A549 (cell line): Measurements from ENCODE around the gene LIPE.

Experiments
- CEBPB ChIP-seq, 2 experiments: fragments of >200 bp in 1 of 2; sonication (Bioruptor Twin) in 1 of 2; formaldehyde crosslinking in 1 of 2; IDR thresholded peaks; 2 replicates each; pipeline ENCODE4 v1.6.1; 2012 to 2016
- CTCF ChIP-seq: fragments of >200 bp; sonication (Bioruptor Twin); formaldehyde crosslinking; IDR thresholded peaks from 3 replicates; pipeline ENCODE4 v1.5.1; 2016
- EP300 ChIP-seq, 2 experiments: fragments of >200 bp; sonication (Bioruptor Twin); formaldehyde crosslinking; IDR thresholded peaks; 2 replicates in 1 of 2; 3 replicates in 1 of 2; pipeline ENCODE4 v1.6.1; 2016 to 2017
- HEYL ChIP-seq: fragments of 250-450 bp; sonication (Bioruptor Pico); IDR thresholded peaks from 2 replicates; pipeline ENCODE4 v1.8.0; 2021; ENCODE audit warnings: mild to moderate bottlenecking, moderate library complexity
- JUN ChIP-seq, 2 experiments: fragments of >200 bp; sonication (Bioruptor Twin); formaldehyde crosslinking; IDR thresholded peaks; 2 replicates in 1 of 2; 3 replicates in 1 of 2; pipeline ENCODE4 v1.6.1; 2016 to 2017
- PHF8 ChIP-seq: fragments of 200-600 bp; sonication (generic); IDR thresholded peaks from 2 replicates; pipeline ENCODE4 v1.6.1; 2016; ENCODE audit warnings: low read depth, mild to moderate bottlenecking, antibody characterized with exemption, moderate library complexity, borderline replicate concordance
- POLR2A ChIP-seq: IDR thresholded peaks from 2 replicates; pipeline ENCODE4 v1.6.1; 2012; ENCODE audit warnings: mild to moderate bottlenecking, low read length
- POLR2AphosphoS2 ChIP-seq: conservative IDR thresholded peaks from 2 replicates; pipeline ENCODE4 v1.6.1; 2012; ENCODE audit warnings: low read length, improper control_type of control experiment, inconsistent platforms
- REST ChIP-seq: fragments of 200-600 bp; sonication (generic); IDR thresholded peaks from 2 replicates; pipeline ENCODE4 v1.6.1; 2016; ENCODE audit warnings: antibody characterized with exemption, mild to moderate bottlenecking, moderate library complexity
- RNF2 ChIP-seq: fragments of 200-600 bp; sonication (generic); IDR thresholded peaks from 2 replicates; pipeline ENCODE4 v1.6.1; 2016; ENCODE audit warnings: low read depth, mild to moderate bottlenecking, antibody characterized with exemption, moderate library complexity, borderline replicate concordance
- USF2 ChIP-seq: fragments of 450-650 bp; IDR thresholded peaks from 2 replicates; pipeline ENCODE4 v1.6.1; 2014; ENCODE audit warnings: antibody characterized with exemption

GRCh38 chr19:42410371-42410770 is 16.8 kb downstream of the LIPE start:
- no peak for TF ChIP-seq CTCF
- TF ChIP-seq RNF2, result no peak
- no peak for TF ChIP-seq USF2
- TF ChIP-seq POLR2AphosphoS2, result no peak
- TF ChIP-seq PHF8, result no peak
- no peak for TF ChIP-seq REST
- no peak for TF ChIP-seq EP300 (IDR thresholded peaks at IDR 0.05)
- no peak for TF ChIP-seq HEYL (CRISPR knock-in tag)
- TF ChIP-seq POLR2A, result no peak
- TF ChIP-seq CEBPB (IDR thresholded peaks at IDR 0.05), result no peak
- no peak for TF ChIP-seq JUN (IDR thresholded peaks at IDR 0.05)
